HepG2 (cell line): ENCODE measurements around the gene GRIN2D. TPM values are rescaled to one million over a fixed set of nuclear protein-coding genes. Genes with fewer than 3 reads are reported as not detected.

Source experiments
- ATAC-seq: fragments of 200-7000 bp; cut with Tn5 transposase; 3 replicates; pipeline ENCODE4 v1.9.1; 2020; ENCODE audit warnings: mild to moderate bottlenecking, moderate library complexity
- BruUV-seq: library from RNA; stranded (reverse); fragments of 400-500 nt; replicated peaks from 2 replicates; lab custom pipeline; 2021; lab: Mats Ljungman, UMichigan
- CTCF ChIA-PET: fragments of 300-600 bp; formaldehyde crosslinking; extraction: SDS; loops from one replicate; lab custom pipeline; 2021; ENCODE audit warnings: low total read pairs, inconsistent platforms, low intra/inter-chr PET ratio; lab: Yijun Ruan, JAX
- POLR2A ChIA-PET: fragments of 350-600 bp; sonication (Branson Sonifier 250); formaldehyde crosslinking; loops from one replicate; lab custom pipeline; 2020; ENCODE audit warnings: antibody characterized with exemption, inconsistent platforms; lab: Yijun Ruan, JAX
- DNase-seq: peaks from one replicate; pipeline ENCODE4 v3.0.0-alpha.2; 2015; ENCODE audit warnings: low spot score
- FAIRE-seq: peaks from 3 replicates; lab custom pipeline; 2011; peaks lifted over from hg19 to GRCh38; lab: Jason Lieb, UNC
- H2AFZ ChIP-seq: one replicate; pipeline ENCODE4 v1.6.1; 2011; ENCODE audit warnings: low read length, inconsistent platforms
- H3K27ac ChIP-seq: fragments of 300-600 bp; 3 replicates; pipeline ENCODE4 v1.8.0; 2011; ENCODE audit warnings: mixed run types, mild to moderate bottlenecking, mixed read lengths, low read length, inconsistent platforms; ENCODE audit not compliant: insufficient read depth; ENCODE audit errors: extremely low read length
- H3K27me3 ChIP-seq, 2 experiments: fragments of 200-600 bp in 1 of 2; 2 replicates in 1 of 2; 3 replicates in 1 of 2; pipeline versions ENCODE4 v1.6.0 to v1.8.0; 2011; ENCODE audit warnings: low read length in 2 of 2, mild to moderate bottlenecking in 2 of 2, moderate library complexity in 2 of 2, inconsistent platforms in 1 of 2; ENCODE audit not compliant: insufficient read depth in 2 of 2, control insufficient read depth in 1 of 2
- H3K36me3 ChIP-seq, 2 experiments: fragments of 200-600 bp in 1 of 2; replicated peaks in 1 of 2; 2 replicates in 1 of 2; 3 replicates in 1 of 2; pipeline versions ENCODE4 v1.5.1 to v1.8.0; 2011; ENCODE audit warnings: low read length in 2 of 2, inconsistent platforms in 1 of 2; ENCODE audit not compliant: insufficient read depth in 2 of 2, control insufficient read depth in 1 of 2
- H3K4me1 ChIP-seq: 2 replicates; pipeline ENCODE4 v1.5.1; 2012; ENCODE audit warnings: low read length, inconsistent platforms; ENCODE audit not compliant: insufficient read depth
- H3K4me2 ChIP-seq: 2 replicates; pipeline ENCODE4 v1.6.0; 2011; ENCODE audit warnings: low read depth, low read length, inconsistent platforms
- H3K4me3 ChIP-seq, 3 experiments: fragments of 200-600 bp in 1 of 3; sonication (generic), shearing (Covaris generic) in 1 of 3; replicated peaks in 1 of 3; 2 replicates each; pipeline ENCODE4 v1.5.1; 2011 to 2016; ENCODE audit warnings: low read length in 3 of 3, inconsistent platforms in 2 of 3, low read depth in 2 of 3, mild to moderate bottlenecking in 2 of 3, control low read depth in 1 of 3, mixed read lengths in 1 of 3; ENCODE audit not compliant: insufficient read depth in 1 of 3
- H3K79me2 ChIP-seq: one replicate; pipeline ENCODE4 v1.6.1; 2011; ENCODE audit warnings: low read length, inconsistent platforms; ENCODE audit not compliant: insufficient read depth
- H3K9ac ChIP-seq: 2 replicates; pipeline ENCODE4 v1.6.0; 2011; ENCODE audit warnings: mild to moderate bottlenecking, low read depth, low read length, inconsistent platforms; ENCODE audit not compliant: insufficient read depth
- H3K9me3 ChIP-seq: 2 replicates; pipeline ENCODE4 v1.5.1; 2012; ENCODE audit warnings: mild to moderate bottlenecking, low read length
- H4K20me1 ChIP-seq: 2 replicates; pipeline ENCODE4 v1.6.0; 2011; ENCODE audit warnings: inconsistent platforms, mild to moderate bottlenecking, low read length, moderate library complexity; ENCODE audit not compliant: insufficient read depth
- HNRNPK ChIP-seq: fragments of 200-400 bp; formaldehyde crosslinking; IDR thresholded peaks from 2 replicates; pipeline ENCODE4 v1.6.1; 2018; ENCODE audit warnings: low read length, low read depth, moderate library complexity, mild to moderate bottlenecking; ENCODE audit not compliant: poor library complexity, severe bottlenecking
- HOXD1 ChIP-seq: sonication (generic); formaldehyde crosslinking; IDR thresholded peaks from 2 replicates; pipeline ENCODE4 v1.5.0; 2020; ENCODE audit warnings: missing genetic modification reagents
- POGZ ChIP-seq: sonication (generic); formaldehyde crosslinking; IDR thresholded peaks from 2 replicates; pipeline ENCODE4 v1.4.0; 2020; ENCODE audit warnings: mild to moderate bottlenecking, missing genetic modification reagents
- ZBTB38 ChIP-seq: sonication (generic); formaldehyde crosslinking; IDR thresholded peaks from 2 replicates; pipeline ENCODE4 v1.5.1; 2020; ENCODE audit warnings: mild to moderate bottlenecking, missing genetic modification reagents
- ZNF282 ChIP-seq: fragments of 450-650 bp; IDR thresholded peaks from 2 replicates; pipeline ENCODE4 v1.6.1; 2018; ENCODE audit not compliant: partially characterized antibody
- WGBS: methylation state at CpG from one replicate; pipeline ENCODE4 v1.1.6; 2017; ENCODE audit warnings: low lambda C conversion rate; 5-methylcytosine and 5-hydroxymethylcytosine counted together
- in situ Hi-C: cut with HindIII; loops from 2 replicates; pipeline ENCODE4 v1.10.0; 2017; ENCODE audit warnings: low pct_unique_long_range_greater_than_20kb; ENCODE audit not compliant: extremely low pct_ligation_motif_present
- intact Hi-C: fragments of 100-400 bp; cut with micrococcal nuclease; formaldehyde crosslinking; loops from one replicate; pipeline ENCODE4 v1.10.0; 2022; ENCODE audit not compliant: unreplicated experiment
- polyA plus RNA-seq, 8 experiments: library from polyadenylated mRNA; depleted of rRNA in 3 of 8; stranded (reverse) in 7 of 8; unstranded in 1 of 8; fragments of >200 nt; fragmentation: Illumina TruSeq in 4 of 8; extraction: Trizol in 4 of 8; gene quantifications; 2 replicates each; pipeline versions ENCODE4 v1.2.1 to v1.2.3, GENCODE V29; 2011 to 2016; ENCODE audit warnings: low read depth in 4 of 8, missing spikeins in 1 of 8, mixed read lengths in 1 of 8; ENCODE audit not compliant: insufficient read depth in 1 of 8
- total RNA-seq, 5 experiments: library from RNA; depleted of rRNA; stranded (reverse); fragments of >200 nt; fragmentation: Illumina TruSeq; extraction: Trizol; gene quantifications; 2 replicates each; pipeline ENCODE4 v1.2.3, GENCODE V29; 2016; ENCODE audit warnings: low read depth in 1 of 5
- TF ChIP-seq, protein P1 (sequence below): sonication (generic); formaldehyde crosslinking; IDR thresholded peaks from 2 replicates; pipeline ENCODE4 v1.4.0; 2020; ENCODE audit warnings: missing genetic modification reagents
- TF ChIP-seq, protein P2 (sequence below): sonication (generic); formaldehyde crosslinking; IDR thresholded peaks from 2 replicates; pipeline ENCODE4 v1.4.0; 2020; ENCODE audit warnings: mild to moderate bottlenecking, missing genetic modification reagents, borderline replicate concordance

The GRIN2D gene
- total and polyA plus RNA-seq, 2 of the 13 experiments (the other 11 are each of a cell fraction or from before 2014, with no cell fraction given) = 0.02 to 0.13 TPM

DNA sequence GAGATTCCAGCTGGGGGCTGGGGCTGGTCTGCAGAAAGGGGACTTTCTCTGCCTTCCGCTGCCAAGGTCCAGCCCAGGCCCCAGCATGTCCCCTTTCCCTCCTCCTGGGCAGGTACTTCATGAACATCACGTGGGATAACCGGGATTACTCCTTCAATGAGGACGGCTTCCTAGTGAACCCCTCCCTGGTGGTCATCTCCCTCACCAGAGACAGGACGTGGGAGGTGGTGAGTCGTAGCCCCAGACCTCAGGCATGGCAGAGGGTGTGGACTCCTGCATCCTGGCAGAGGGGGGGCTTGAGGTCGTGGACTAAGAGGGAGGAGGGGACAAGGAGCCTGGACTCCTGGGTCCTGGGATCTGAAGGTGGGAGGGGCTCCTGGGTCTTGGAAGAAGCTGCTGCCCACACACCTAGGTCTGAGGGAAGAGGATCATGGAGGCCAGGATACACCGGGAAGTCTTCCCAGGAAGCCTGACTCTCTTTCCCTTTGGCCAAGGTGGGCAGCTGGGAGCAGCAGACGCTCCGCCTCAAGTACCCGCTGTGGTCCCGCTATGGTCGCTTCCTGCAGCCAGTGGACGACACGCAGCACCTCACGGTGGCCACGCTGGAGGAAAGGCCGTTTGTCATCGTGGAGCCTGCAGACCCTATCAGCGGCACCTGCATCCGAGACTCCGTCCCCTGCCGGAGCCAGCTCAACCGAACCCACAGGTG is 20.6 kb downstream of the GRIN2D start:
- H3K36me3 ChIP-seq = no peaks in the 10 kb centered on the region
- ChIA-PET POLR2A (interaction anchor here (0.9 to 1.2 kb wide), 3 partner anchors 11 to 60 kb away, joined by 3 to 4 read pairs (median 3); no protein-coding TSS in a partner anchor), CTCF (no interaction called here)
- FAIRE-seq (no peak), DNase-seq (no peak), ATAC-seq (no peak)
- H2AFZ ChIP-seq = peak overlapping the region; percentile 42
- no peak overlapping the region for H3K9ac ChIP-seq
- H4K20me1 ChIP-seq = no peaks in the 10 kb centered on the region
- intact Hi-C loops = no loop called here
- peak overlapping the region; percentile 66 for H3K4me2 ChIP-seq
- no TSS peak for BruUV-seq
- no peak overlapping the region for H3K27ac ChIP-seq
- TF ChIP-seq ZBTB38 = peak; percentile 26; the same call in 1 of the 2 replicates
- no peak for TF ChIP-seq POGZ (CRISPR knock-in tag)
- no peak for TF ChIP-seq ZNF282
- TF ChIP-seq, protein P1, sequence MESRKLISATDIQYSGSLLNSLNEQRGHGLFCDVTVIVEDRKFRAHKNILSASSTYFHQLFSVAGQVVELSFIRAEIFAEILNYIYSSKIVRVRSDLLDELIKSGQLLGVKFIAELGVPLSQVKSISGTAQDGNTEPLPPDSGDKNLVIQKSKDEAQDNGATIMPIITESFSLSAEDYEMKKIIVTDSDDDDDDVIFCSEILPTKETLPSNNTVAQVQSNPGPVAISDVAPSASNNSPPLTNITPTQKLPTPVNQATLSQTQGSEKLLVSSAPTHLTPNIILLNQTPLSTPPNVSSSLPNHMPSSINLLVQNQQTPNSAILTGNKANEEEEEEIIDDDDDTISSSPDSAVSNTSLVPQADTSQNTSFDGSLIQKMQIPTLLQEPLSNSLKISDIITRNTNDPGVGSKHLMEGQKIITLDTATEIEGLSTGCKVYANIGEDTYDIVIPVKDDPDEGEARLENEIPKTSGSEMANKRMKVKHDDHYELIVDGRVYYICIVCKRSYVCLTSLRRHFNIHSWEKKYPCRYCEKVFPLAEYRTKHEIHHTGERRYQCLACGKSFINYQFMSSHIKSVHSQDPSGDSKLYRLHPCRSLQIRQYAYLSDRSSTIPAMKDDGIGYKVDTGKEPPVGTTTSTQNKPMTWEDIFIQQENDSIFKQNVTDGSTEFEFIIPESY (CRISPR knock-in tag) = peak; percentile 85
- peak overlapping the region in 2 of 3 experiments; percentile 34 to 52; a peak in 4 of 6 replicates for H3K4me3 ChIP-seq
- WGBS = 19% methylated on average over 4 of the region's 24 CpGs
- no peaks in the 10 kb centered on the region for H3K79me2 ChIP-seq
- H3K9me3 ChIP-seq = no peaks in the 10 kb centered on the region
- in situ Hi-C loops = no loop called here
- H3K27me3 ChIP-seq = no peaks in the 10 kb centered on the region; a peak in 1 of 5 replicates
- H3K4me1 ChIP-seq = peaks cover 39% of the 10 kb centered on the region

DNA sequence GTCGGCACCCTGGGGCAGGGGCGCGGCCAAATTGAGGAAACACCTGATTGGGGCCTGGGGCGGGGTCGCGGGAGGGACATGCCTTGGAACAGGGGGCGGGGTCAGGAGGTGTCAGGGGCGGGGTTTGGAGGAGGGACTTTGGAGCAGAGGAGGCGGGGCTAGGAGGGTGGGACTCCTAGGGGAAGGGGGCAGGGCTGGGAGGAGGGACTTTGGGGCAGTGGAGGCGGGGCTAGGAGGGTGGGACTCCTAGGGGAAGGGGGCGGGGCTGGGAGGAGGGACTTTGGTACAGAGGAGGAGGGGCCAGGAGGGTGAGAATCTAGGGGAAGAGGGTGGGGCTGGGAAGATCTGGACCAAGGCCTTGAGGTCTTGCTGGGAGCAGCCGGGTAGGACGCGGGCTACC is 21.9 kb downstream of the GRIN2D start:
- H3K27ac ChIP-seq = no peak overlapping the region
- CTCF ChIA-PET = no interaction called here
- no peaks in the 10 kb centered on the region for H3K36me3 ChIP-seq
- no peaks in the 10 kb centered on the region; a peak in 1 of 5 replicates for H3K27me3 ChIP-seq
- no peak overlapping the region for H2AFZ ChIP-seq
- TF ChIP-seq, protein P2, sequence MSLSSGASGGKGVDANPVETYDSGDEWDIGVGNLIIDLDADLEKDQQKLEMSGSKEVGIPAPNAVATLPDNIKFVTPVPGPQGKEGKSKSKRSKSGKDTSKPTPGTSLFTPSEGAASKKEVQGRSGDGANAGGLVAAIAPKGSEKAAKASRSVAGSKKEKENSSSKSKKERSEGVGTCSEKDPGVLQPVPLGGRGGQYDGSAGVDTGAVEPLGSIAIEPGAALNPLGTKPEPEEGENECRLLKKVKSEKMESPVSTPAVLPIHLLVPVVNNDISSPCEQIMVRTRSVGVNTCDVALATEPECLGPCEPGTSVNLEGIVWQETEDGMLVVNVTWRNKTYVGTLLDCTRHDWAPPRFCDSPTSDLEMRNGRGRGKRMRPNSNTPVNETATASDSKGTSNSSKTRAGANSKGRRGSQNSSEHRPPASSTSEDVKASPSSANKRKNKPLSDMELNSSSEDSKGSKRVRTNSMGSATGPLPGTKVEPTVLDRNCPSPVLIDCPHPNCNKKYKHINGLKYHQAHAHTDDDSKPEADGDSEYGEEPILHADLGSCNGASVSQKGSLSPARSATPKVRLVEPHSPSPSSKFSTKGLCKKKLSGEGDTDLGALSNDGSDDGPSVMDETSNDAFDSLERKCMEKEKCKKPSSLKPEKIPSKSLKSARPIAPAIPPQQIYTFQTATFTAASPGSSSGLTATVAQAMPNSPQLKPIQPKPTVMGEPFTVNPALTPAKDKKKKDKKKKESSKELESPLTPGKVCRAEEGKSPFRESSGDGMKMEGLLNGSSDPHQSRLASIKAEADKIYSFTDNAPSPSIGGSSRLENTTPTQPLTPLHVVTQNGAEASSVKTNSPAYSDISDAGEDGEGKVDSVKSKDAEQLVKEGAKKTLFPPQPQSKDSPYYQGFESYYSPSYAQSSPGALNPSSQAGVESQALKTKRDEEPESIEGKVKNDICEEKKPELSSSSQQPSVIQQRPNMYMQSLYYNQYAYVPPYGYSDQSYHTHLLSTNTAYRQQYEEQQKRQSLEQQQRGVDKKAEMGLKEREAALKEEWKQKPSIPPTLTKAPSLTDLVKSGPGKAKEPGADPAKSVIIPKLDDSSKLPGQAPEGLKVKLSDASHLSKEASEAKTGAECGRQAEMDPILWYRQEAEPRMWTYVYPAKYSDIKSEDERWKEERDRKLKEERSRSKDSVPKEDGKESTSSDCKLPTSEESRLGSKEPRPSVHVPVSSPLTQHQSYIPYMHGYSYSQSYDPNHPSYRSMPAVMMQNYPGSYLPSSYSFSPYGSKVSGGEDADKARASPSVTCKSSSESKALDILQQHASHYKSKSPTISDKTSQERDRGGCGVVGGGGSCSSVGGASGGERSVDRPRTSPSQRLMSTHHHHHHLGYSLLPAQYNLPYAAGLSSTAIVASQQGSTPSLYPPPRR (CRISPR knock-in tag) = no peak
- TF ChIP-seq HNRNPK (peak; percentile 18), HOXD1 (CRISPR knock-in tag) (no peak)
- H3K9me3 ChIP-seq = no peaks in the 10 kb centered on the region
- H3K4me2 ChIP-seq = peak overlapping the region; percentile 66; the same call in 1 of the 2 replicates
- no peaks in the 10 kb centered on the region for H4K20me1 ChIP-seq
- H3K79me2 ChIP-seq = no peaks in the 10 kb centered on the region
- 51% methylated on average over 14 of the region's 14 CpGs for WGBS
- BruUV-seq = no TSS peak
- no peak overlapping the region for H3K9ac ChIP-seq
- POLR2A ChIA-PET = no interaction called here
- ATAC-seq (peak; percentile 49), FAIRE-seq (no peak), DNase-seq (peak; percentile 52)
- H3K4me3 ChIP-seq = no peak overlapping the region
- in situ Hi-C loops (no loop called here), intact Hi-C loops (no loop called here)
- H3K4me1 ChIP-seq = peaks cover 39% of the 10 kb centered on the region
